Measurements from ENCODE around the gene CGGBP1. TPM values are rescaled to one million over a fixed set of nuclear protein-coding genes. Genes with fewer than 3 reads are reported as not detected.
A peak's percentile ranks its signal among the peaks of the same experiment; 100 is the strongest.

The CGGBP1 gene
- total RNA-seq, 1 donor from 2014 or later, result 83.5 TPM

- Mint-ChIP-seq H3K36me3 (no peaks in the 10 kb centered on the region), H3K4me1 (peaks cover 4% of the 10 kb centered on the region)
These were observed 12.0 kb downstream of the CGGBP1 start for GRCh38 chr3:88046766-88047165.

GRCh38 chr3:88044411-88044810 lies 14.4 kb downstream of the CGGBP1 start:
- Mint-ChIP-seq H3K4me1 (peaks cover 4% of the 10 kb centered on the region), H3K27ac (peak overlapping the region; percentile 60), H3K27me3 (ENCODE audit: low read depth) (no peaks in the 10 kb centered on the region), H3K4me3 (no peak overlapping the region), H3K36me3 (no peaks in the 10 kb centered on the region), H3K9me3 (peaks cover 4% of the 10 kb centered on the region)
- no peak for DNase-seq (ENCODE audit: low spot score in 2 of 2, unreplicated experiment in 2 of 2)
- no peak for TF ChIP-seq CTCF (IDR thresholded peaks at IDR 0.05; ENCODE audit: unreplicated experiment)

More at GRCh38 chr3:88046766-88047165, 12.0 kb downstream of the CGGBP1 start:
- H3K4me3 Mint-ChIP-seq, result no peak overlapping the region
- DNase-seq (ENCODE audit: low spot score in 2 of 2, unreplicated experiment in 2 of 2), result no peak
- H3K9me3 Mint-ChIP-seq, result peaks cover 4% of the 10 kb centered on the region
- no peaks in the 10 kb centered on the region for H3K27me3 Mint-ChIP-seq (ENCODE audit: low read depth)
- no peak overlapping the region for H3K27ac Mint-ChIP-seq
- no peak for TF ChIP-seq CTCF (IDR thresholded peaks at IDR 0.05; ENCODE audit: unreplicated experiment)

GRCh38 chr3:88041005-88041404 lies 17.8 kb downstream of the CGGBP1 start:
- Mint-ChIP-seq H3K36me3 (no peaks in the 10 kb centered on the region), H3K27me3 (ENCODE audit: low read depth) (no peaks in the 10 kb centered on the region), H3K4me3 (no peak overlapping the region), H3K4me1 (peaks cover 4% of the 10 kb centered on the region), H3K27ac (no peak overlapping the region), H3K9me3 (peaks cover 4% of the 10 kb centered on the region)
- no peak for TF ChIP-seq CTCF (IDR thresholded peaks at IDR 0.05; ENCODE audit: unreplicated experiment)
- no peak for DNase-seq (ENCODE audit: low spot score in 2 of 2, unreplicated experiment in 2 of 2)

- H3K4me3 Mint-ChIP-seq, result no peak overlapping the region
- no peak for TF ChIP-seq CTCF (IDR thresholded peaks at IDR 0.05; ENCODE audit: unreplicated experiment)
- no peak overlapping the region for H3K27ac Mint-ChIP-seq
- no peaks in the 10 kb centered on the region for H3K36me3 Mint-ChIP-seq
- DNase-seq (ENCODE audit: low spot score in 2 of 2, unreplicated experiment in 2 of 2), result no peak
- H3K4me1 Mint-ChIP-seq, result peaks cover 4% of the 10 kb centered on the region
- H3K27me3 Mint-ChIP-seq (ENCODE audit: low read depth), result no peaks in the 10 kb centered on the region
- H3K9me3 Mint-ChIP-seq, result peaks cover 4% of the 10 kb centered on the region
These were observed 18.3 kb downstream of the CGGBP1 start for GRCh38 chr3:88040529-88040928.

- Mint-ChIP-seq H3K27me3 (ENCODE audit: low read depth) (no peaks in the 10 kb centered on the region), H3K9me3 (peaks cover 4% of the 10 kb centered on the region), H3K27ac (no peak overlapping the region), H3K36me3 (no peaks in the 10 kb centered on the region), H3K4me3 (no peak overlapping the region), H3K4me1 (peaks cover 6% of the 10 kb centered on the region)
- no peak for TF ChIP-seq CTCF (IDR thresholded peaks at IDR 0.05; ENCODE audit: unreplicated experiment)
- no peak for DNase-seq (ENCODE audit: low spot score in 2 of 2, unreplicated experiment in 2 of 2)
These were observed 20.2 kb downstream of the CGGBP1 start for GRCh38 chr3:88038566-88038965.

- no peak for DNase-seq (ENCODE audit: low spot score in 2 of 2, unreplicated experiment in 2 of 2)
- TF ChIP-seq CTCF (IDR thresholded peaks at IDR 0.05; ENCODE audit: unreplicated experiment), result no peak
- Mint-ChIP-seq H3K4me1 (peaks cover 12% of the 10 kb centered on the region), H3K36me3 (no peaks in the 10 kb centered on the region), H3K9me3 (no peaks in the 10 kb centered on the region), H3K27ac (no peak overlapping the region), H3K27me3 (ENCODE audit: low read depth) (no peaks in the 10 kb centered on the region), H3K4me3 (no peak overlapping the region)
These were observed 22.6 kb downstream of the CGGBP1 start for GRCh38 chr3:88036221-88036620.

All from mesothelial cell of epicardium (in vitro differentiated cells).